ENCODE results near the gene NCAPH2.

- TF ChIP-seq YY1 (IDR thresholded peaks at IDR 0.05; ENCODE audit: insufficient read depth, insufficient read length) (no peak), SUZ12 (IDR thresholded peaks at IDR 0.05; ENCODE audit: extremely low read depth, insufficient read depth, insufficient read length) (no peak), ZNF274 (IDR thresholded peaks at IDR 0.05; ENCODE audit: low read depth, low read length) (no peak)
Measured at GRCh38 chr22:50473855-50474671, 34.0 kb upstream of the NCAPH2 start.

All from NT2/D1 (cell line).